G401 (cell line): ENCODE data around the gene KLHL40. TPM values are rescaled to one million over a fixed set of nuclear protein-coding genes. Genes with fewer than 3 reads are reported as not detected.
A peak's percentile ranks its signal among the peaks of the same experiment; 100 is the strongest.

Experiments
- DNase-seq: peaks from one replicate; pipeline ENCODE4 v3.0.0-alpha.2; 2015; ENCODE audit warnings: low spot score
- in situ Hi-C: cut with HindIII; loops from 2 replicates; pipeline ENCODE4 v1.10.0; 2016; ENCODE audit warnings: low sequenced_read_pairs, mixed read lengths
- total RNA-seq: library from RNA; depleted of rRNA; stranded (reverse); fragments of >200 nt; shearing (Covaris generic); gene quantifications from 2 replicates; pipeline ENCODE4 v1.2.3, GENCODE V29; 2014

Gene KLHL40
- total RNA-seq, 1 experiment from 2014 or later, result not detected

DNA sequence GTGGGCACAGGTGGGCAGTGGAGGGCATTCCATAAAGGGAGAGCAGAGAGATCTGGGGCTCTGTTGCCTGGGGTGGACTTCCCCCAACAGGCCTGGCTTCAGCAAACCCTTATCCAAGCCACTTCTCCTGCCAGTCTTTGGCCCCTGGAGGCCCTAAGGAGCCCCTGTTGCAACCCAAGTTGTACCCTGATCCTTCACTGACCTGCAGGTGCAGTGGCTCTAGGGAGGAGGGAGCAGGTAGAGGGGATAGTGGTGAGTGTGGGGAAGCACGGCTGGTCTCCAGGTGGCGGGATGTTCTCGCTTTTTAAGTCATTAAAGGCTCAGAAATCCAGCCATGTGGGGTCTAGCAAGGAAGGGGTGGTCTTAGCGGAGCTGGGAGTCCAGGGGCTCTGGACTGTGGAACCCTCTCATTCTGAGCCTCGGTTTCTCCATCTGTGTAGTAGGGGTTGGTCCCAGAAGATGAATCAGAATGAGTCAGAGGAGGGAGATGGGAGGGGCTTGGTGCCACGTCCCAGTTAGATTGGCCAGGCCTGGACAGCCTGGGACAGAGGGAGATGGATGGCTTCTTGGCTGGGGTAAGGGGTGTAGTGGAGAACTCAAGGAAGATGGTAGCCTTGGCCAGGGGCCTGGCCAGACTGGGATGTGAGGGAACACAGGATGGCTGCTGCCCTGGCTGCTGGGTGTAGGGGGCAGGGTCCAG, 29.2 kb upstream of the KLHL40 start:
- in situ Hi-C loops, result no loop called here
- no peak for DNase-seq

DNA sequence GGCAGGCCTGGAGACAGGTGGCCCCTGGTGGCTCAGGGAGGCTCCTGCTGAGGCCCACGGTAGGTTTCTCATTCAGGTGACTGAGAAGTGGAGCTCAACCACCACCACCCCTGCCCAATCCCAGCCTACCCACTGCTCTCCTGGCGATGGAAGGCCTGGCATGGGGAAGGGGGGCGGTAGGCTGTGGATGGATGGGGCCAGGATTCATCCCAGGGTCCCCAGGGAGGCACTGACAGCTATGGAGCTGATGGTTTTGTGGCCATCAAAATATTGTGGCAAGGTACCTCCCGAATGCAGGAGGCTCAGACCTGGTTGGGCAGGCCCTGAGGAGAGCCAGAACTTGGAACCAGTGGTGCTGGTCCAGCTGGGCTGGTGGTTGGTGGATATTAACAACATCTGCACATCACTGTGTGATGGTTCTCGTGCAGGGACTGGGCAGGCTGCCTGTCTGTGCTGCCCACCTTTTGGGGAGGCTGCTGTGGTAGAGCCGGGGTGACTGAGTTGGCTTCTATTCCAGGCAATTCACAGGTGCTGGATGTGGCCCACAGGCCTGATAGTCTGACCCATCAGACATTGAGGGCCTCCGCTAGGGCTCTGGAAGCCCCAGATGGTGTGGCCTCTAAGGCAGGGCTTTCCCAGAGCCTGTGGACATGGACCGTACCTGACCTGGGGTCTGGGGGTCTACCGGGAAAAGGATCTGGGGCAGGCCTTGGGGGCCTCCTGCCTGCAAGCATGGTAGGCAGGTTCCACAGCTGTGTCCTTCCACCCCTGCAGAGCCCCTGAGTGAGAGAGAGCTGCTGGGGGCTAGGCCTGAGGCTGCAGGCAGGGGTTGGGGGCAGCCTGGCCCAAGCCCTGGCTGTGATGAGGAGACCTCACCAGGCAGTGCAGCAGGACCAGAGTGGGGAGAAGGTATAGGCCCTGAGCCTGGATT, 28.4 kb upstream of the KLHL40 start:
- no peak for DNase-seq
- in situ Hi-C loops, result no loop called here

DNA sequence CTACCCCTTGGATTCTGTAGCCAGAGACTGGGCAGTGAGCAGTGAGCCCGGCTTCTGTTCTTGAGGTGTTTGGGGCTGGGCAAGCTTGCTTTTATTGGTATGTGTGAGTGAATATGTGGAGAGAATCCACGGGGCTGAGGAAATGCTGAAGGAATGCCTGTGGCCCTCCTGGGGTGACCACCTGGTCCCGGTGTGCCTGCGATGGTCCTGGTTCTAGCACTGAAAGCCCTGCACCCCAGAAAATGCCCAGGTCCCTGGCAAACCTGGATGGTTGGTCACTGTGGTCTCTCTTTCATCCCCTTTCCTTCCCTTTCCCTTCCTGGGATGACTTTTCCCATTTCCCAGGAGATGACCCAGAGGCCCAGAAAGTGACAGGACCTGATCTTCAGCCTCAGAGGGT, 27.7 kb upstream of the KLHL40 start:
- DNase-seq, result no peak
- in situ Hi-C loops, result no loop called here

DNA sequence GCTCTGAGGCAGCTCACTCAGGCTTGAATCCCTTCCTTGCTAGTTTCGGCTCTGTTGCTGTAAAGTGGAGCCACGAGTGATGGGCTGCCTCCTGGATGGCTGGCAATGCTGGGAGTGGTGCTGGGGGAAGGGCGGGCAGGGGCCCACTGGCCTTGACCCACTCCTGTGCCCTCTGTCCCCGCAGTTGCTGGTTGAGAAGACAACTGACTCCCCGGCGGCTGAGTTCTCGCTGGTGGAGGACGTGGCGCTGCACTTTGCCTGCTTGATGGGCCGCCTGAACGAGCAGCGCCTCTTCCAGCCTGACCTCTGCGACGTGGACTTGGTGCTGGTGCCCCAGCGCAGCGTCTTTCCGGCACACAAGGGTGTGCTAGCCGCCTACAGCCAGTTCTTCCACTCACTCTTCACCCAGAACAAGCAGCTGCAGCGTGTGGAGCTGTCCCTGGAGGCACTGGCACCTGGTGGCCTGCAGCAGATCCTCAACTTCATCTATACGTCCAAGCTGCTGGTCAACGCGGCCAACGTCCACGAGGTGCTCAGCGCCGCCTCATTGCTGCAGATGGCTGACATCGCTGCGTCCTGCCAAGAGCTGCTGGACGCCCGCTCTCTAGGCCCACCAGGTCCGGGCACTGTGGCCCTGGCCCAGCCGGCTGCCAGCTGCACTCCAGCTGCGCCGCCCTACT, 27.1 kb upstream of the KLHL40 start:
- in situ Hi-C loops, result no loop called here

DNA sequence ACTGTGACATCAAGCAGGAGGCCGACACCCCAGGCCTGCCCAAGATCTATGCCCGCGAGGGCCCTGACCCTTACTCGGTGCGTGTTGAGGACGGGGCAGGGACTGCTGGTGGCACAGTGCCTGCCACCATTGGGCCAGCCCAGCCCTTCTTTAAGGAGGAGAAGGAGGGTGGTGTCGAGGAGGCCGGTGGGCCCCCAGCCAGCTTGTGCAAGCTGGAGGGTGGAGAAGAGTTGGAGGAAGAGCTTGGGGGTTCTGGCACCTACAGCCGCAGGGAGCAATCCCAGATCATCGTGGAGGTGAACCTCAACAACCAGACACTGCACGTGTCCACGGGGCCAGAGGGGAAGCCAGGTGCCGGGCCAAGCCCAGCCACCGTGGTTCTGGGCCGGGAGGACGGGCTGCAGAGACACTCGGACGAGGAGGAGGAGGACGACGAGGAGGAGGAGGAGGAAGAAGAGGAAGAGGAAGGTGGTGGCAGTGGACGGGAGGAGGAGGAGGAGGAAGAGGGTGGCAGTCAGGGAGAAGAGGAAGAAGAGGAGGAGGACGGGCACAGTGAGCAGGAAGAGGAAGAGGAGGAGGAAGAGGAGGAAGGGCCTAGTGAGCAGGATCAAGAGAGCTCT, 26.5 kb upstream of the KLHL40 start:
- DNase-seq, result no peak
- in situ Hi-C loops, result no loop called here

More for the DNA sequence above, 27.1 kb upstream of the KLHL40 start:
- no peak for DNase-seq

DNA sequence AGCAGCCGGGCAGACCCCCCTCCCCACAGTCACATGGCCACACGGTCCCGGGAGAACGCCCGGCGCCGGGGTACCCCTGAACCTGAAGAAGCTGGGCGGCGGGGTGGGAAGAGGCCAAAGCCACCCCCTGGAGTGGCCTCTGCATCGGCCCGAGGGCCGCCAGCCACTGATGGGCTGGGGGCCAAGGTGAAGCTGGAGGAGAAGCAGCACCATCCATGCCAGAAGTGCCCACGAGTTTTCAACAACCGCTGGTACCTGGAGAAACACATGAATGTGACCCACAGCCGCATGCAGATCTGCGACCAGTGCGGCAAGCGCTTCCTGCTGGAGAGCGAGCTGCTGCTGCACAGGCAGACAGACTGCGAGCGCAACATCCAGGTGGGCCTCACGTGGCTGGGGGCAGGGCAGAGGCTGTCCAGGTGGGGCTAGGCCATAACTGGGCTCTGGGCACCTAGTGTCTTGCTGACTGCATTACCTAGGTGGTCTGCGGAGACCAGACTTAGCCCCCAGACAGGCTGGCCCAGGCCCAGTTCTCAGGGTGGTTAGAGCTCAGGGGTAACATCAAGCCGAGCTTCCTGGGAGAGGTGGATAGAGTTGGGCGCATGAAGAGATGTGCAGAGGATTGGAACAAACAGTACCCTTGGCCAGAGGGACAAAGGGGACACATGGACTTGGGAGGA, 25.7 kb upstream of the KLHL40 start:
- DNase-seq, result no peak
- in situ Hi-C loops, result no loop called here

DNA sequence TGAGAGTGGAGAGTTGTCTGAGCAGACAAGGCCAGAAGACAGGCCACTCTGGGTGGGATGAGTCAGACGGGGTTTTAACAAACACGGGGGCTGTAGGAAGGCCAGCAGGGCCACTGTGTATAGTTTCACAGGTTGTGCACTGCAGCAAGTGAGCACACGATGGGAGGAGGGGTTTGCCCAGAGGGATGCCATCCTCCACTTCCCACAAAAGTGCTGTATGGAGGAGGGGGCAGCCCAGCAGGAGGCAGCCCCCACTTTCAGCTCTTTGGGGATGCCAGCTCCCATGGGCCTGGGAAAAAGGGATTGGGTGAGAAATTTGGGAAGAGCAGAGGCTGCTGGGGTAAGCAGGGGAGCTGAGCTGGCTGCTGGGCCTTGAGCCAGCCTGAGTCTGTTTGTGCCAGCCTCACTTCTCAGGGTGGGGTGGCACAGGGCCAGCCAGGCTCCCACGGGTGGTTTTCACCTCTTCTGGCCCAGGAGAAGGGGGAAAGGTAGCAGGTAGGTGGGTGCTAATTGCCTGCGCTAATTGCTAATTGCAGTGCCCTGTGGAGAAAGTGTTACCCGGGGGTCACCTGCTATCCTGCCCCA, 25.1 kb upstream of the KLHL40 start:
- no peak for DNase-seq
- in situ Hi-C loops, result no loop called here

DNA sequence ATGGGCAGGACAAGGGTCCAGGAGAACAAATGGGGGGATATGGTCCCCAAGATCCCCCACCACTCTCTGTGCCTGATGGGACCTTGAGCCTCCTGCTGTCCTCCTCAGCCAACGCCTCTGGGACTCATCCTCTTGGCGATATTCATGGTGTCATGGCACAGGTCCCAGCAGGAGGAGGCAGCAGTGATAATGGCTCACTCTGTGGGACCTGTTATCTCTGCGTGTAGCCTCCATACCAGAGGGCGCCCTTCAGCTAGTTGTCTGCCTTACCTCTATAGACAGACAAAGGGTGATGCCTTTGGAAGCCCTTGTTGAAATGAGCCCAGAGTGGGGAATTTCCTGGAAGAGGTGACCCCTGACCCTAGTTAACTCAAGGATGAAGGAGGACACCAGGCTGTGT, 24.4 kb upstream of the KLHL40 start:
- in situ Hi-C loops, result no loop called here
- no peak for DNase-seq

DNA sequence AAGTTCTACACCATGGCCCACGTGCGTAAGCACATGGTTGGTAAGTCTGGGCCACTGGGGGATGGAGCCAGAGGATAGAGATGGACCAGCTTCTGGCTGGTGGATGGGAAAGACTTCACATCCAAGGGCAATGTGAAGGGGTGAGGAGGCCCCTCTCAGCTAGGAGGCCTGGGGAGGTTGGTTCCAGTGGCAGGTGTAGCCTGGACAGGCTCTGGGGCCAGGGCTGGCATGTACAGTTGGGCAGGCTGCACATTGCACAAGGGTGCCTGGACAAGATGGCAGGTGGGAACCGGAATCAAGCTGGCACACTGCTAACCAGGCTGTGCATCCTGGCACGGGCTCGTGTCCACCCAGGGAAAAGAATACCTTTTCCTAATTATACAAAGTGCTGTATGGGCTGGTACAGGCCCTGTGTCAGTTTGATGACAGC, 23.7 kb upstream of the KLHL40 start:
- in situ Hi-C loops, result no loop called here
- DNase-seq, result peak; percentile 61

DNA sequence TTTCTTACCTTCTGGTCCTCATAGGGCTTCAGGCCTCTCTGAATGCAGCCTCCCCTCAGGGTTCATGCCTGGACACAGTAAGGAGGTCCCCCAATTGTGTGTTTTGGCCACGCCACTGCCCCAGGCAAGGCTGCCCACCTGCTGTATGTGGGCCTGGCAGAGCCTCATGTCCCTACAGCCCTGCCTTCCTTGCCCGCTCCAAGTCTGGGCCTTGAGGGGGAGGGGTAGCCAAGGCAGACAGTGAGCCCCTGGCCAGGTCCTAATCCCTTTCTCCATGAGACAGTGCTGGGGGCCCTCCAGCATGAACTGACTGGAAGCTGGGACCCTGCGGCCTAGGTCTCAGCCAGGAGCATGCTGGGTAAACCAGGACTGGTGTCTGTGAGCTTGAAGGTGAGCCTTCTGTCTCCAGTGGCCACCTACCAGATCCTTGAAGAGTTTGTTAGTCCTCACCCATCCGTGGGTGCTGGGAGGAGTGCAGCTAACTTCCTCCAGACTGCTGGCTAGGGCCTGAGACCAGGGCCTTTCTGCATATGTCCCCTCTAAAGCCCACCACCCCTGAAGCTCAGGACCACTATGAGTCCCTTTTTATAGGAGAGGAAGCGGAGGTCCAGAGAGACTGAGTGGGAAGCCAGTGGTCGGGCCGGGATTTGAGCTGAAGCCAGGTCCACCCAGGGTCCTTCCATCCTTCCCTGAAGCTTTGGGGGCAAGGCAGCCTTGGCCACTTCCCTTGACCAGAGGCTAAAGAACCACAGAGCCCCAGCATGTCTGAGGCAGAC, 23.1 kb upstream of the KLHL40 start:
- no peak for DNase-seq
- in situ Hi-C loops, result no loop called here

DNA sequence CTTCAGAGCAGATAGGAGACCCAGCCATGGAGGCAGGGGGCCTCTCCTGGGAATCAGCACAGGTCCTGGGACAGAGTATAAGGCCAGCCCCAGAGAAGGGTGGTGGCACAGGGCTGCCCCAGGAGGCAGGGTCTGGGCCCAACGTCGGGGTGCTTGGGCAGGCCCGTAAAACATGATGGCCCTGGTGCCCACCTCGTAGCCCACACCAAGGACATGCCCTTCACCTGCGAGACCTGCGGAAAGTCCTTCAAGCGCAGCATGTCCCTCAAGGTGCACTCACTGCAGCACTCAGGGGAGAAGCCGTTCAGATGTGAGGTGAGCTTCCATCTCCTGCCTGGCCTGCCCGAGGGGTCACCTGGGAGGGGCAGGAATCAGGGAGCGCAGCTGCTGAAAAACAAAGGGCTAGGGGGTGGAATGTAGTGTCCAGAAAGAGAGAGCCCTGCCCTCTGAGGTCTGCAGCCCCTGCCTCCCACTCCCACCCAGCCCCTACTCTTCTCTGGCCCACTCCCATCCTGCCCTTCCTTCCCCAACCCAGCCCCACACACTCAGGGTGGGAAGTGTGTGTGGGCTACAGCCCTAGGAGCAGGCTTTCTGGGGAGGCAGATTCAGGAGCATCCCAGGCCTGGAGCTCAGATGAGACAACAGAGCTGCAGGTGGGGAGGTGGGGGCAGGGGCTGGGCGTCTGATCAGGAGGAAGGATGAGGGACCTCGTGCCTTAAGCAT, 22.4 kb upstream of the KLHL40 start:
- in situ Hi-C loops, result no loop called here
- DNase-seq, result no peak

DNA sequence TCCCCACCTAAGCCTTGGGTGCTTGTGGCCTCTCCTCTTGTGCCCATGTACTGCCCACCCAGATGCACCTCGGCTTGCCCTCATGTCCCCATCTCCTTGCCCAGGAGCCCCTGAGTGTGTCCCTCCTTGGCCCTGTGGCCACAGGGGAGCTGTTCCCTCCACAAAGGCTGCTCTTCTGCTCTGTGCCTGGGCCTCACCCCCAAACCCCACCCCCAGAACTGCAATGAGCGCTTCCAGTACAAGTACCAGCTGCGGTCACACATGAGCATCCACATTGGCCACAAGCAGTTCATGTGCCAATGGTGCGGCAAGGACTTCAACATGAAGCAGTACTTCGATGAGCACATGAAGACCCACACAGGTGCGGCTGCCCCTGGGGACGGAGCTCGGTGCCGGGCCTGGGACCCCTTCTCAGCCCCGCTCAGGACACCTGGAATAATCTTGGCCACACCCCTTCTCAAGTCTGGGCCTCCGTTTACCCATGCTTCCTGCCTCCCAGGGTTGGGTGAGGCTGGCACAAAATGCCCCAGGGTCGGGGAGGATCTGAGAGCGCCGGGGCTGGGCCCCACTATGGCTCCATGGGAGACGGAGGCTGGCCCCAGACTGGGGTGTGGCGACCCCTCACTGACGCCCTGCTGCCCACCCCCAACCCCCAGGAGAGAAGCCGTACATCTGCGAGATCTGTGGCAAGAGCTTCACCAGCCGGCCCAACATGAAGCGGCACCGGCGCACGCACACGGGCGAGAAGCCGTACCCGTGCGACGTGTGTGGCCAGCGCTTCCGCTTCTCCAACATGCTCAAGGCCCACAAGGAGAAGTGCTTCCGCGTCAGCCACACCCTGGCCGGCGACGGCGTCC, 21.5 kb upstream of the KLHL40 start:
- no peak for DNase-seq
- in situ Hi-C loops, result no loop called here

DNA sequence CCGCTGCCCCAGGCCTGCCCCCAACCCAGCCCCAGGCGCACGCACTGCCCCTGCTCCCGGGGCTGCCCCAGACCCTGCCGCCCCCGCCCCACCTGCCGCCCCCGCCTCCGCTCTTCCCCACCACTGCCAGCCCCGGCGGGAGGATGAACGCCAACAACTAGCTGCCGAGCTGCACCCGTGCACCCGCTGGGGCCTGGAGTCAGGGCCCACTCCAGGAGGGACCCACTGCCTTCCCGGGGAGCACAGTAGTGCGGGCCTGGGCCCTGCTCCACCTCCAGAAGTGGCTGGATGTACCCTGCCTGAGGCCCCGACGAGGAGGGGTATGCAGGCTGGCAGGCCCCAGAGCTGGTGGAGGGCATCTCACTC, 20.9 kb upstream of the KLHL40 start:
- no peak for DNase-seq
- in situ Hi-C loops, result no loop called here

DNA sequence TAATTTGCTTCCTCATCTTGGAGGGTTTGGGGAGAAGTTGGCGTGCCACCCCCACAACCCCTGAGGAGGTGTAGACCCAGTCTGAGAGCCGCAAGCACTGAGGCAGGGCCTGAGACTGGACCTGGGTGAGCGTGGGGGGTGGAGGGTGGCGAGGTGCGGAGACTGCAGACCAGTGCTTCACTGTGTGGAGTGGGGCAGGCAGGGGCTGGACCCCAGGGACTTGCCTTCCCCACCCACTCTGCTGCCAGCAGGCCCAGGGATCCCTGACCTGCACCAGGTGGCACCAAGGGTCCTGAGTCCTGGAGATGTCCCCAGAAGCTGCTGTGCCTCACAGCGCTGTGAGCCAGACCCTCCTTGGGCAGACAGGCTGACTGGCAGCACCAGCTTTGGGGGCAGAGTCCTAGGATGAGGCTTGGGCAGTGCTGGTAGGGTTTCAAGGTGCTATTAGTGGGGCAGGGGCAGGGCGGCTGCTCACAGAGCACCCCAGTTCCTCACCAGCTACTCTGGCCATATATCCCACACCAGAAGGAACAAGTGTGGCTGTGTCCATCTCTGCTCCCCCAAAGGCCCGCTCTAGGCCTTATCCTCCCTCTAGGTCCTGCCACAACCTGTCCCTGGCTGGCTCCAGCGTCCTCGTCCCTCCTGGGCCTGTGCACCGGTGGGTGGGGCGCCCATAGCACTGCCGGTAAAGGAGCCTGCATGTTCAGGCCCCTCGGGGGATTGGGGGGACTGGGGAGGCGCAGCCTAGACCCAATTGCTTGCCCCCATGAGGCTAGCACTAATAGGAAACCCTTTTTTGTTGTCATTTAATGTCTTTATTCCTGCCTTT, 20.1 kb upstream of the KLHL40 start:
- no peak for DNase-seq
- in situ Hi-C loops, result no loop called here

DNA sequence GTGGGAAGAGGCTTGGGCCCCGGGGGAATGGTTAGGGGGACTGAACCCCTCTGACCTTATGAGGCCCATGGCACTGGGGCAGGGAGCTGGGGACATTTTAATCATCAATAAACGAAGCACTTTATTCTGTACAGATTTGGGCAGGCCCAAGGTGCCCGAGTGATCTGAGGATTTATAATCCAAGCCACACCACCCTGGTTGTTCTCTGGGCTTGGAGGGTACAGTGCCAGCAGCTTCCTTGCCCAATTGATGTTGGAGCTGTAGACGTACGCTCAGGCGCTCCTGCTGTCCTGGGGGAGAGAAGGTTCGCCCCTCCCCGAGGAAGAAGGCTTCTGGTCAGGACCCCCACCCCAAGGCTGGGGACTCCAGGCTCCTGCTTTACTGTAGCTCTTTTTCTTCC, 19.3 kb upstream of the KLHL40 start:
- DNase-seq, result no peak
- in situ Hi-C loops, result no loop called here

DNA sequence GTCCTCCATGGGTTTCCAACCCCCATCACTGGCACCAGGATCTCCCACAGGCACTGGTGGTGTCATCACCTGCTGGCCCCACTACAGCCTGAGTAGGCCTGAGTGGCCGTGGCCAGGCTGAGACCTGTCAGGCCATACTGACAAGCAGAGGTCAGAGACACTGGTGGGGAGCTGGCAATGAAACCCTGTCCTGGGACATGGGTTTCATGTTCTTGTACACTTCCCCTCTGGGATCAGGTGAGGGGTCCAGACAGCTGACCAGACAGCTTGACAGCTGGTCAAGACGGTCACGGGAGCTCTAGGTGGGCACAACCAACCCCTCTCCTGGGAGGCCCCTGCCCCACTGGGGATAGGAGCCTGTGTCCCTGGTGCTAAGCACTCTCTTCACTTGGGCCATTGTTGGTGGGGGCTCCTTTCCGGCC, 18.7 kb upstream of the KLHL40 start:
- DNase-seq, result no peak
- in situ Hi-C loops, result no loop called here
